Left lung (tissue), 10 donors: ENCODE measurements around the gene KIF16B. TPM values are rescaled to one million over a fixed set of nuclear protein-coding genes. Genes with fewer than 3 reads are reported as not detected.
A peak's percentile ranks its signal among the peaks of the same experiment; 100 is the strongest.
"Not testable (repeated sequence)": the region's sequence is repeated elsewhere in the genome, so short reads cannot be mapped to it uniquely, and the experiment has no call there.

ENCODE experiments used
- ATAC-seq: fragments of 200-7000 bp; cut with Tn5 transposase; one replicate; pipeline ENCODE4 v1.9.1; 2020; ENCODE audit warnings: moderate library complexity
- DNase-seq, 4 donors: peaks; one replicate each; pipeline ENCODE4 v3.0.0-alpha.2; 2013 to 2020
- H3K27ac ChIP-seq, 2 donors: fragments of 200-600 bp; sonication (generic) in 1 of 2; one replicate each; pipeline versions ENCODE4 v1.5.0 to v1.8.0; 2020 to 2021
- H3K27me3 ChIP-seq, 2 donors: fragments of 200-600 bp; sonication (generic) in 1 of 2; one replicate each; pipeline versions ENCODE4 v1.5.0 to v1.8.0; 2020 to 2021
- H3K36me3 ChIP-seq, 2 donors: fragments of 200-600 bp; sonication (generic) in 1 of 2; one replicate each; pipeline versions ENCODE4 v1.5.0 to v1.8.0; 2020 to 2021
- H3K4me1 ChIP-seq, 2 donors: fragments of 200-600 bp; one replicate each; pipeline ENCODE4 v1.8.0; 2021
- H3K4me3 ChIP-seq, 2 donors: fragments of 200-600 bp; sonication (generic) in 1 of 2; one replicate each; pipeline versions ENCODE4 v1.5.0 to v1.8.0; 2020 to 2021; ENCODE audit warnings: mild to moderate bottlenecking in 1 of 2
- H3K9me3 ChIP-seq, 2 donors: fragments of 200-600 bp; sonication (generic) in 1 of 2; one replicate each; pipeline versions ENCODE4 v1.5.0 to v1.8.0; 2020 to 2021
- CTCF ChIP-seq, 2 donors: fragments of 200-600 bp; sonication (generic) in 1 of 2; IDR thresholded peaks; one replicate each; pipeline versions ENCODE4 v1.5.0 to v1.8.0; 2021; ENCODE audit warnings: antibody characterized with exemption in 2 of 2
- intact Hi-C, 2 donors: fragments of 100-400 bp; cut with DNase I; formaldehyde crosslinking; loops; one replicate each; pipeline versions ENCODE4 v1.11.2 to v1.14.2; 2022
- polyA plus RNA-seq, 6 donors: library from polyadenylated mRNA; unstranded; fragments of 120-200 nt; gene quantifications; one replicate each; pipeline ENCODE4 v1.2.1, GENCODE V29; 2013; ENCODE audit not compliant: insufficient read length in 6 of 6
- total RNA-seq, 2 donors: library from RNA; stranded (reverse); fragmentation: NEBNext Ultra II Directional; extraction: Animal tissue kit (Norgen Biotek cat#: 25700); gene quantifications; one replicate each; pipeline ENCODE4 v1.2.1, GENCODE V29; 2021
- donor health status: DM: no; HTN: yes; CAD: no.
- donor health status: DM: no; HTN: no; CAD: no.

Gene KIF16B
- total and polyA plus RNA-seq, 8 donors: 9.1 to 23.8 (median 12.8) TPM

- H3K9me3 ChIP-seq: no peaks in the 10 kb centered on the region
- H3K27me3 ChIP-seq: no peaks in the 10 kb centered on the region
- no peaks in the 10 kb centered on the region for H3K36me3 ChIP-seq
- no peak for DNase-seq
- H3K27ac ChIP-seq: no peak overlapping the region
- H3K4me1 ChIP-seq: no peaks in the 10 kb centered on the region
- no peak for TF ChIP-seq CTCF (IDR thresholded peaks at IDR 0.05)
- intact Hi-C loops: no loop called here
- H3K4me3 ChIP-seq: no peak overlapping the region
- ATAC-seq: no peak
Measured at GRCh38 chr20:16229813-16230212, 343.4 kb downstream of the KIF16B start.

GRCh38 chr20:16228722-16229121, 344.5 kb downstream of the KIF16B start:
- Histone ChIP-seq H3K9me3 (no peaks in the 10 kb centered on the region), H3K4me1 (no peaks in the 10 kb centered on the region), H3K4me3 (no peak overlapping the region), H3K36me3 (no peaks in the 10 kb centered on the region), H3K27ac (no peak overlapping the region), H3K27me3 (no peaks in the 10 kb centered on the region)
- intact Hi-C loops: no loop called here
- ATAC-seq (no peak), DNase-seq (no peak)
- TF ChIP-seq CTCF (IDR thresholded peaks at IDR 0.05): no peak

GRCh38 chr20:16226961-16227360, 346.3 kb downstream of the KIF16B start:
- H3K27me3 ChIP-seq, H3K36me3 ChIP-seq, H3K4me3 ChIP-seq, intact Hi-C loops, H3K9me3 ChIP-seq, ATAC-seq, H3K27ac ChIP-seq, H3K4me1 ChIP-seq: not testable (repeated sequence)
- DNase-seq: peak in 1 of 4 donors; percentile 76

GRCh38 chr20:16224836-16225235, 348.4 kb downstream of the KIF16B start:
- Histone ChIP-seq H3K4me3 (no peak overlapping the region), H3K27me3 (no peaks in the 10 kb centered on the region), H3K27ac (no peak overlapping the region), H3K4me1 (no peaks in the 10 kb centered on the region), H3K9me3 (no peaks in the 10 kb centered on the region), H3K36me3 (no peaks in the 10 kb centered on the region)
- intact Hi-C loops: no loop called here
- ATAC-seq (no peak), DNase-seq (no peak)
- TF ChIP-seq CTCF (IDR thresholded peaks at IDR 0.05): no peak

GRCh38 chr20:16222859-16223411, 350.3 kb downstream of the KIF16B start:
- ATAC-seq (no peak), DNase-seq (no peak)
- H3K4me3 ChIP-seq: no peak overlapping the region
- intact Hi-C loops: no loop called here
- TF ChIP-seq CTCF (IDR thresholded peaks at IDR 0.05): no peak
- no peak overlapping the region for H3K27ac ChIP-seq
- H3K36me3 ChIP-seq: no peaks in the 10 kb centered on the region
- H3K9me3 ChIP-seq: no peaks in the 10 kb centered on the region
- H3K27me3 ChIP-seq: no peaks in the 10 kb centered on the region
- H3K4me1 ChIP-seq: no peaks in the 10 kb centered on the region

Other genes starting within 250 kb of the KIF16B start
- gene SNRPB2, start 156.6 kb upstream of the KIF16B start, total RNA-seq: 10 to 100 TPM; 36.7 to 47.2 TPM
- gene SNRPB2, start 156.6 kb upstream of the KIF16B start, polyA plus RNA-seq: 10 to 100 TPM; 79.0 to 93.3 (median 91.8) TPM
- not detected for gene OTOR, start 174.9 kb upstream of the KIF16B start, total RNA-seq
- gene OTOR, start 174.9 kb upstream of the KIF16B start, polyA plus RNA-seq: not detected